RKO (cell line): ENCODE results near the gene RORB.
A peak's percentile ranks its signal among the peaks of the same experiment; 100 is the strongest.

Source experiments
- DNase-seq: peaks from one replicate; pipeline ENCODE4 v3.0.0-alpha.2; 2016; ENCODE audit warnings: low spot score

Gene RORB

GRCh38 chr9:74598874-74599273, 101.7 kb downstream of the RORB start:
- no peak for DNase-seq

DNA sequence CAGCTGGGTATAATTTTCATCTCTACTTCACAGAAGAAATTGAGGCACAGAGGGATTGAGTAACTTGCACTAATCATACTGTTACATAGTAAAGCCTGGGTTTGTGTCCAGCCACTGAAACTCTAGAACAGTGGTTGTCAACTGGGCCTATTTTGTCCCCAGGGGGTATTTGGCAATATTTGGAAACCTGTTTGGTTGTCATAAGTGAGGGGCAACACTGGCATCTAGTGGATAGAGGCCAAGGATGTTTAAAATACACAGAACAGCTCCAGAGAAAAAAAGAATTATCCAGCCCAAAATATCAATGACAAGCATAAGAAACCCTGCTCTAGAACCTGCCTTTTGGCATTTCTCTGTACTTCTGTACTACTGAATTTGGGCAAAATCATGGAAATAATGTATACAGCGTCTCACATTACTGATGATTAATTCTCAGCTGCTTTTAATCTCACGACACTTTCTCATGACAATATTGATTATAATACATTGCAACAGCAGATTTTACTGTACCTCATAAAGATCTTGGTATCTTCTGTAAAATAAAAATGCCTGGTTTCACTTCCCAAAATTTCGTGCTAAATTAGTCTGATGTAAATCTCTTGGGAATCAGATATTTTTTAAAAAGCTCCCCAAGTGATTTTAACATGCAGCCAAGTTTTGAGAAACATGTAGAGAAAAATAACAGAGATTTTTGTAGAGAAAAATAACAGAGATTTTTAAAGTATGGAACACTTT, 112.7 kb downstream of the RORB start:
- no peak for DNase-seq

DNA sequence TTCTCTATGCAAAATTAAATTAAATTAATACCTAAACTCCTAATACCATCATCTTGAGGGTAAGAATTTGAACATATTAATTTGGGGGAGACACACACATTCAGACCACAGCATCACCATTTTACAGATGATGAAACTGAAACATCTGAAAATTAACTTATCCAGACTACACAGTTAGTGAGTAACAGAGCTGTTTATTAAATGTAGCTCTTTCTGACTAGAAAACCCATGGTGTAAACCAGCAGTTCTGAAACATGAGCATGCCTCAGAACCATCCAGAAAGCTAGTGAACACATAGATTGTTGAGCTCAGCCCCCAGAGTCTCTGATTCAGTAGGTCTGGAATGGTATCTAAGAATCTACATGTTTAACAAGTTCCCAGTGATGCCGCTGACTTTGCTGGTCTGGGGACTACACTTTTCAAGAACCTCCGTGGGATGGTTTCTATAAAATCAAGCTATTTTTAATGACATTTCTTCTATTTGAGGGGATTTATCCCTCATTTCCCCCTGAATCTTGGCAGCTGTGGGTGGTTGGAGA, 113.5 kb downstream of the RORB start:
- no peak for DNase-seq

DNA sequence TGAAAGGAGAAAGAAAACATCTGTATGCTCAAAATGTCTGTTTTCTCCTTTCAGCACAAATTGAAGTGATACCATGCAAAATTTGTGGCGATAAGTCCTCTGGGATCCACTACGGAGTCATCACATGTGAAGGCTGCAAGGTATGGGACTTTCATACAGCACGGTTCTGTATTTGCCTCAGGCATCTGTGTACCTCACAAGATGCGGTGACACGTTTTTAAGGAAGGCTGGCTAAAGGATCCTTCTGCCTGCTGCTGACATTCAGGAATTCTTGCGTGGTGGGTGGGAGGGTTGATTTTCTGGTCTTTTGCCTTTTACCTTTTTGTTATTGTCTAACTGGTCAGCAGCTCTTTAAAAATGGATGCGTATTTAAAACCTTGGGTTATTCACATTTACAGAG, 133.1 kb downstream of the RORB start:
- DNase-seq: no peak

- DNase-seq: no peak
Observed at GRCh38 chr9:74639112-74639511, 142.0 kb downstream of the RORB start.

DNA sequence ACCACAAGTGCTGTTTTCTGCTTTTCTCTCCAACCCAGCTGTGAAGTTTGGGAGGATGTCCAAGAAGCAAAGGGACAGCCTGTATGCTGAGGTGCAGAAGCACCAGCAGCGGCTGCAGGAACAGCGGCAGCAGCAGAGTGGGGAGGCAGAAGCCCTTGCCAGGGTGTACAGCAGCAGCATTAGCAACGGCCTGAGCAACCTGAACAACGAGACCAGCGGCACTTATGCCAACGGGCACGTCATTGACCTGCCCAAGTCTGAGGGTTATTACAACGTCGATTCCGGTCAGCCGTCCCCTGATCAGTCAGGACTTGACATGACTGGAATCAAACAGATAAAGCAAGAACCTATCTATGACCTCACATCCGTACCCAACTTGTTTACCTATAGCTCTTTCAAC, 145.2 kb downstream of the RORB start:
- no peak for DNase-seq

DNA sequence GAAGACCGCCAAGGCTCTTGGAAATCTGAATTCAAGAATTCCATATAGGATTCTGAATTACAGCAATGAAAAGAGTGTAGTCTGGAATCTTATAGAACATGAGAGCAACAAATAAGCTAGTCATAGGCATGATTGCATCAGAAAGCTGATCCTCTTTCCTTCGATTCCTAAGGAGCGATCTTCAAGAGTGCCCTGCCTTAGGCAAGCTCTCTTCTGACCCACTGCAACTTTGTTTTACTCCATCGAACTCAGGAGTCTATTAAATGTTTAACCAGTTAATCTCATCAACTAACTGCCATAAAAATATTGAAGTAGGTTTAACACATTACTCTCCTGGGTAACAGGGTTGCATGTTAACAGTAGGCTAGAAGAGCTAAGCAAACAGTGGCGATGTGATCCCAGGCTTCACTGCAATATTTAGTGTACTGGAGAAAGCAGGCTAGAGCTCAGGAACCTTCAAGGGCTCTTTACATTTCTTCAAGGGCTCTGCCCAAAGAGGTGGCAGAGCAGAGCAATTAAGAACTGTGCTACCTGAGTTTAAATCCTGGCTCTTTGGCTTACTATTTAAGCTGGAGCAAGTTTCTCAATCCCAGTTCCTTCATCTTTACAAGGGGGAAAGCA, 146.3 kb downstream of the RORB start:
- DNase-seq: no peak

GRCh38 chr9:74644023-74644422, 146.9 kb downstream of the RORB start:
- DNase-seq: no peak

- DNase-seq: peak; percentile 21
Observed at GRCh38 chr9:74645007-74645639, 148.0 kb downstream of the RORB start.

GRCh38 chr9:74653410-74654080, 156.4 kb downstream of the RORB start:
- no peak for DNase-seq

DNA sequence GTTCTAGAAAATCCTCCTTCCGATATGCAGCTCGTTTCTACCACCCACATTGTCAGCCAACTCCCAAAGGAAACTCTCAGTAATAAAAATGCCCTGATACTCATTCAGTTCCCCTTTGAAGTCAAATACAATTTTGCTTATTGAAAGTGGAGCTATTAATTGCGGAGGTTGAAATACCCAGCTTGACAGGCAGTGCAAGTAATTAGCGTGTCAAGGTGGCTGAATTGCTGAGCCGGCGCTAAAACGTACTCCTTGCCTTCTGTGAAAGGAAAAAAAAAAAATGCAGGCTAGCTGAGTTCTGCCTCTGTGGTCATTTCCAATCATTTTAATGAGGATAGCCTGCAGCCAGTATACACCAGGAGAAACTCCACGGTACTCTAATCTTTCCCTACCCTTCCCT, 165.5 kb downstream of the RORB start:
- no peak for DNase-seq

GRCh38 chr9:74663439-74663838, 166.3 kb downstream of the RORB start:
- no peak for DNase-seq

DNA sequence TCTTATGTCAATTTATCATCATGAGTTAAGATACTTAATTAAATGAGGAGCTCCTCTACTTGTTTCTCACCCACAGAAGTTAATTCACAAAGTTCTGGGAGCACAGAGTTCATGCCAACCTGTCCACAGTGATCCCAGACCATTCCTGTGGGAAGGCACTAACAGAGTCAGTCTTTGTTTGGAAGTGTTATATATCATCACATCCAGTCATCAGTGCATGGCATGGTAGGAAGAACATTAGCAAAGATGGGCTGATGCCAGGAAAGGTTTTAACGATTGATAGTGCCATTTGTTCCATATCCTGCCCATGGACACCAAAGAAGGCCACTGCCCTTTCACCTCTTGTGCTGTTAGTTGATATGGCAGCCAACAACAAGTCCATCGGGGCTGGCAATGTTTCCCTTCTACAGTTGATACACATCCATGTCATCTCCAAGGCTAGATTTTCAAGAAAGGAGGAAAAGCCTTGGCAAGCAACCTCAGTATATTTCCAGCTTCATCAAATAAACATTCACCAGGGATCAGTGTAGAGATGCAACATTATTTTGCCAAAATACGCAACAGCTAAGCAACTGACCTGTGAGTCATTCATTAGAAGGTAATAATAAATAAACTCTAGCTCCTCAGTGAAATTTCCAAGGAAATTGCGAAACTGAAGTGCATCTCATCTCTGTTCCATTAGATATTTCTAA, 169.6 kb downstream of the RORB start:
- no peak for DNase-seq

- no peak for DNase-seq
Observed at GRCh38 chr9:74672237-74672636, 175.1 kb downstream of the RORB start.

- DNase-seq: no peak
Observed at GRCh38 chr9:74674077-74674476, 176.9 kb downstream of the RORB start.

- DNase-seq: no peak
Observed at GRCh38 chr9:74681906-74682305, 184.8 kb downstream of the RORB start.

GRCh38 chr9:74683322-74683721, 186.2 kb downstream of the RORB start:
- DNase-seq: no peak

DNA sequence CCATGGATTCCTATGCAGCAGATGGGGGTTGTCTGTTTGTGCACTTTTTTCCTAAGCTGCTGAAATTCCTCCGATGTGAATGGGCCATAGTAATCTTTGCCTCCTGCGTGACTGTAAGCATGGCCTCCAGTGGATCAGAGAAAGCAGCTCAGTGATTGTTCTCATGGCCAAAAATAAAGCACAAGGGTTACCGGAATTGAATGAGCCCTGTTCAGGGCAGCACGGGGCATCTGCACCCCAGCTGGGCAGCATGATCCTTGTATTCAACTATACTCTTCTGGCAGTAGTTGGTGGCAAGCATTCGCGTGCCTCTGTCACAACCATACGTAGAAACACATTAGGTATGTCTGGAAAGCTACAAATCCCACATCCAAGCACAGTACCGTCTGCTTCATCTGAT, 193.9 kb downstream of the RORB start:
- DNase-seq: no peak

DNA sequence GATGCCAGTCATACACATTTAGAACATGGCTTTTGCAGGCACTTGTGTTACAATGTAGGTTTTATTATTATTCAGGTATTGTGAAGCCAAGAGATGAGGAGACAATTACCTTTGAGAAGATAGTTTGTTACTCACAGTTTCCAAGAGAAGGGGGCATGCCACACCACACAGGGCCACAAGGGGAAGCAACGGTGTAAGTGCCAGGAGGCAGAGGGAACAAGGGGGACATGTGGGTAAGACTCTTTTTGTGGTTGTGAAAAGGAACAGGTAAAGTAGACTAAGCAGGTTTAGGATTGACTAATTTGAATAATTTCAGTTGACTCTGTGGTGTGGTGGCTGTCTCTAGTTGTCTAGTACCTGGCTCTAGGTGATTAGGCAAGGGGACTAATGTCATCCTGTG, 199.4 kb downstream of the RORB start:
- DNase-seq: no peak

DNA sequence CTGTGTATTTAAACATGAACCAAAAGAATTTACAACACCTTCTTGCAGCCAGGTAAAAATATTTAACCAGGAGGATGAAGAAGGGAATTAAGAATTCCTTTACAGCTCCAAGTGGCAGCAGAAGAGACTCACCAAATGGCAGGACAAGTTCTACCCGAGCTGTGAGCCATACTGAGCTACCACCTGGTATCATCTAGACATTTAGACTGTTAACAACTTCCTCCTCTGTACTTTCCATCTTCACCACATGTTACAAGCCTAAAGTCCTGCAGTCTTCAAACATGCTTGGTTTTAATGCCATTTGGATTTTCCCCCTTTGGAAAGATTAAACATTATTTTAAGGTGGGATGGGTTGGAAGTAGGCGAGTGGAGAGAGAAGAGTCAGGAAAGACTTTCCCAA, 200.4 kb downstream of the RORB start:
- no peak for DNase-seq

DNA sequence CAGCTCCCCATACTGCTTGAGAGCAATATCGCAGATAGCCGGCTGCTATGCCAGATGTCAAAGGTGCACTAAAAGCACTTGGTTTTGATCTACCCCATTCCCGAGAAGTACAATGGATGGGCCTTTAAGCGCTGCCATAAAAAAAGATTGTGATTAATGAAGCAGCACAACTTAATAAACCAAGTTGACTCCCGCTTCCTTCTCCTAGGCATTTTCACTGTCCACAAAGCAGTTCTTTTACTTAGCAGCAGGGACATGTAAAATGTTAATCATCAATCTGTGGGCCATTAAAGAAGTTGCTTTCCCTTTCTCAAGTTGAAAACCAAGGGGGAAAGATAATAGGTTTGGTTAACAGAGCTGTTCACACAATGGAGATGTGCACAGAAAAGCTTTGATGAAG, 214.2 kb downstream of the RORB start:
- DNase-seq: no peak

DNA sequence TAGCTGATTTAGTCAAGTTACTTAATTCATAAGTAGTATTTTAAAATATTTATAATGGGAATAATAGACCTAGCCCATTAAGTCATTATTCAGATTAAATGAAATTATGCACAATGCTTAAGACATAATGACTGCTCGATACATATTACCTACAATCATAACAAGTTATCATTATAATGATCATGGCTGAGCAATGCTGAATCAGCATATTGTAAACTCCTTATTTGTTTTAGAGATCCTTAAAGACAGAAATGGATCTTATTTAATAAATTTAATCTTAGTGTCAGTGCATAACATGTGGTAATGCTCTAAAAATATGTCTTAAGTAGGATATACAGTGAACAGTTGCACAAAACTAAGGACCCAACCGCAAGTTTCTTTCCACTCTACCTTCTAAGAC, 221.6 kb downstream of the RORB start:
- DNase-seq: no peak
